Colonic mucosa (tissue), 4 donors: ENCODE results near the gene ANKRD12. TPM values are rescaled to one million over a fixed set of nuclear protein-coding genes. Genes with fewer than 3 reads are reported as not detected.

Source experiments
- DNase-seq: peaks from one replicate; pipeline ENCODE4 v3.0.0-alpha.2; 2020
- H3K27ac ChIP-seq: fragments of 200-600 bp; one replicate; pipeline ENCODE4 v1.8.0; 2021
- H3K27me3 ChIP-seq: fragments of 200-600 bp; one replicate; pipeline ENCODE4 v1.8.0; 2021
- H3K36me3 ChIP-seq: fragments of 200-600 bp; one replicate; pipeline ENCODE4 v1.8.0; 2021
- H3K4me1 ChIP-seq: fragments of 200-600 bp; one replicate; pipeline ENCODE4 v1.8.0; 2021; ENCODE audit warnings: mild to moderate bottlenecking
- H3K4me3 ChIP-seq: fragments of 200-600 bp; one replicate; pipeline ENCODE4 v1.8.0; 2021
- H3K9ac ChIP-seq, 2 donors: one replicate each; pipeline ENCODE4 v1.7.0; 2013; ENCODE audit warnings: control low read depth in 2 of 2, low read depth in 2 of 2, low read length in 2 of 2
- H3K9me3 ChIP-seq: fragments of 200-600 bp; one replicate; pipeline ENCODE4 v1.8.0; 2021
- intact Hi-C: fragments of 100-400 bp; cut with DNase I; formaldehyde crosslinking; loops from one replicate; pipeline ENCODE4 v1.14.1; 2022
- total RNA-seq, 2 donors: library from RNA; stranded (reverse); fragmentation: NEBNext Ultra II Directional in 1 of 2; extraction: Animal tissue kit (Norgen Biotek cat#: 25700) in 1 of 2; gene quantifications; one replicate each; pipeline ENCODE4 v1.2.1, GENCODE V29; 2021
- TF ChIP-seq, protein P1 (sequence below): fragments of 200-600 bp; IDR thresholded peaks from one replicate; pipeline ENCODE4 v1.8.0; 2022; ENCODE audit warnings: antibody characterized with exemption, mild to moderate bottlenecking
- donor health status: healthy.
- donor health status: DM: no; HTN: no; CAD: no.
- donor health status: DM: no; HTN: no; CAD: no.

ANKRD12 gene
- total RNA-seq, 2 donors from 2014 or later: 27.9 to 55.7 TPM

DNA sequence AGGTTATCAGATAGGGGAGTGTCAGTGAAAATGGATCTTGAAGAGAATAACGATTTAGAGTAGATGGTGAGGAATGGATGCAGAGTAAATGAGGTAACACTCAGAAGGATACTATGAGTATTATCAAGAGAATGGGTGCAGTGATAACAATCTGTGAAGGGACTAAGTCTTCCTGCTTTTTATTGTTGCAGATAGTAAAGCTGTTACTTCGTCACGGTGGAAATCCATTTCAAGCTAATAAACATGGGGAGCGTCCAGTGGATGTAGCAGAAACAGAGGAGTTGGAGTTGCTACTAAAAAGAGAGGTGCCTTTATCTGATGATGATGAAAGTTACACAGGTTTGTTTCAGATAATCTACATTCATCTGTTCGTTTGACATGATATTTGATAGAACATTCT, 85.1 kb downstream of the ANKRD12 start:
- intact Hi-C loops: no loop called here
- H3K9me3 ChIP-seq: no peaks in the 10 kb centered on the region
- no peak overlapping the region for H3K9ac ChIP-seq
- H3K27me3 ChIP-seq: no peaks in the 10 kb centered on the region
- no peak overlapping the region for H3K27ac ChIP-seq
- H3K4me3 ChIP-seq: no peak overlapping the region
- H3K4me1 ChIP-seq: no peaks in the 10 kb centered on the region
- DNase-seq: no peak
- TF ChIP-seq, protein P1, sequence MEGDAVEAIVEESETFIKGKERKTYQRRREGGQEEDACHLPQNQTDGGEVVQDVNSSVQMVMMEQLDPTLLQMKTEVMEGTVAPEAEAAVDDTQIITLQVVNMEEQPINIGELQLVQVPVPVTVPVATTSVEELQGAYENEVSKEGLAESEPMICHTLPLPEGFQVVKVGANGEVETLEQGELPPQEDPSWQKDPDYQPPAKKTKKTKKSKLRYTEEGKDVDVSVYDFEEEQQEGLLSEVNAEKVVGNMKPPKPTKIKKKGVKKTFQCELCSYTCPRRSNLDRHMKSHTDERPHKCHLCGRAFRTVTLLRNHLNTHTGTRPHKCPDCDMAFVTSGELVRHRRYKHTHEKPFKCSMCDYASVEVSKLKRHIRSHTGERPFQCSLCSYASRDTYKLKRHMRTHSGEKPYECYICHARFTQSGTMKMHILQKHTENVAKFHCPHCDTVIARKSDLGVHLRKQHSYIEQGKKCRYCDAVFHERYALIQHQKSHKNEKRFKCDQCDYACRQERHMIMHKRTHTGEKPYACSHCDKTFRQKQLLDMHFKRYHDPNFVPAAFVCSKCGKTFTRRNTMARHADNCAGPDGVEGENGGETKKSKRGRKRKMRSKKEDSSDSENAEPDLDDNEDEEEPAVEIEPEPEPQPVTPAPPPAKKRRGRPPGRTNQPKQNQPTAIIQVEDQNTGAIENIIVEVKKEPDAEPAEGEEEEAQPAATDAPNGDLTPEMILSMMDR: no peak
- H3K36me3 ChIP-seq: no peaks in the 10 kb centered on the region

DNA sequence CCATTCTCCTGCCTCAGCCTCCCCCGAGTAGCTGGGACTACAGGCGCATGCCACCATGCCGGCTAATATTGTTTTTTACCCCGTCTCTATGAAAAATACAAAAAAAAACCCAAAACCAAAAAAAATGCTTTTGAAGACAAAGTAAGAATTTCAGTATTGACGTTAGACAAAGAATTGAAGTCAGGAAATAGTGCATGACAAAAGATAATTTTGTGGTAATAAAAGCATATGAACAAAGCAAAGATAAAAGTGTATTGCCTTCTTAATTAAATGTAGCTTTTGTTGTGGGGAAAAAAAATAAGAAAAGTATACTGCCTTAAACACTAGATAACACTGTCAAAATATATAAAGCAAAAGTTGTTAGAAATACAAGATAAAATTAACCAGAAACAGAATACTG, 86.8 kb downstream of the ANKRD12 start:
- Histone ChIP-seq H3K4me1 (no peaks in the 10 kb centered on the region), H3K27ac (no peak overlapping the region), H3K36me3 (no peaks in the 10 kb centered on the region), H3K27me3 (no peaks in the 10 kb centered on the region), H3K4me3 (no peak overlapping the region), H3K9ac (no peak overlapping the region), H3K9me3 (no peaks in the 10 kb centered on the region)
- TF ChIP-seq, protein P1: no peak
- intact Hi-C loops: no loop called here
- no peak for DNase-seq

DNA sequence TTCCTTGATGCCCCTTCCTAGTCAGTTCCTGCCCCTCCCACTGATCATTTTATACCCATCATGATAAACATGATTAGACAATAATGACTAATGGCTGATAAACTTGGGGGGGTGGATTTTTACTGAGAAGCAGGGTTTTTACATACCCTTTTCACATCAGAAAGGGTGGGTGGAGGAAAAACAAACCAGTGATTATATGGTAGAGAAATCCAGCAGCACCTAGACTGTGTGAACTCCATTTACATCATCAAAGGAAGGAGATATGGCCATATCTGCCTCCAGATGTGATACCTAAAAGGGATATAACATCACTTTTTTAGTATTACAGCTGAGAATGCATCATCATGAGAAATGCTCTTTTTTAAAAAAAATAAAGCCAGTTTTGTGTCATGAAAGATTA, 89.9 kb downstream of the ANKRD12 start:
- Histone ChIP-seq H3K9me3 (no peaks in the 10 kb centered on the region), H3K36me3 (no peaks in the 10 kb centered on the region), H3K9ac (no peak overlapping the region), H3K27ac (no peak overlapping the region), H3K4me1 (no peaks in the 10 kb centered on the region), H3K4me3 (no peak overlapping the region), H3K27me3 (no peaks in the 10 kb centered on the region)
- TF ChIP-seq, protein P1: no peak
- intact Hi-C loops: no loop called here
- no peak for DNase-seq

DNA sequence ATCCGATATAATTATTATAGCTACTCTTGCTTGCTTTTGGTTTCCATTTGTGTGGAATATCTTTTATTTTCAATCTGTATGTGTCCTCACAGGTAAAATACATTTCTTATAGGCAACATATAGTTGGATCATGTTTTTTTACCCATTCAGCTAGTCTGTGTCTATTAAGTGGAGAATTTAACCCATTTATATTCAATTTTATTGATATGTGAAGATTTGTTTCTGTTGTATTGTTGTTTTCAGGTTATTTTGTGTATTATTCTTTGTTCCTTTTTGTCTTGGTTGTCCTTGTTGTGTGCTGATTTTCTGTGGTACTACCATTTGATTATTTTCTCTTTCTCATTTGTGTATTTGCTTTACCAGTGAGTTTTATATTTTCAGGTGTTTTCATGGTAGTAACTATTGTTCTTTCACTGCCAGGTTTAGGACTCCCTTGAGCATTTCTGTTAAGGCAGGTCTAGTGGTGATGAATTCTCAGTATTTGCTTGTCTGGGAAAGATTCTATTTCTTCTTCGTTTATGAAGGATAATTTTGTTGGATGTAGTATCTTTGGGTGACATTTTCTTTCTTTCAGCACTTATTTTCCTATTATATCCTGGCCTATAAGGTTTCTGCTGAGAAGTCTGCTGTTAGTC, 95.4 kb downstream of the ANKRD12 start:
- Histone ChIP-seq H3K27me3 (no peaks in the 10 kb centered on the region), H3K9me3 (no peaks in the 10 kb centered on the region), H3K27ac (no peak overlapping the region), H3K4me1 (no peaks in the 10 kb centered on the region), H3K36me3 (no peaks in the 10 kb centered on the region), H3K4me3 (no peak overlapping the region), H3K9ac (no peak overlapping the region)
- intact Hi-C loops: no loop called here
- TF ChIP-seq, protein P1: no peak
- no peak for DNase-seq

DNA sequence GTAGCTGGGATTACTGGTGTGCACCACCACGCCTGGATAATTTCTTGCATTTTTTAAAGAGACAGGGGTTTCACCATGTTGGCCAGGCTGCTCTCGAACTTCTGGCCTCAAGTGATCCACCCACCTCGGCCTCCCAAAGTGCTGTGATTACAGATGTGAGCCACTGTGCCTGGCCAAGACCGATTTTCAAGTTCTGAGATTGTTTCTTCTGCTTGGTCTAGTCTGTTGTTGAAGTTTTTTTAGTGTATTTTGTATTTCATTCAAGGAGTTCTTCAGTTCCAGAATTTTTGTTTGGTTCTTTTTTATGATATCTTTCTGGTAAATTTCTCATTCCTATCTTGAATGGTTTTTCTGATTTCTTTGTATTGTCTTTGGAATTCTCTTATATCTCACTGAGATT, 96.4 kb downstream of the ANKRD12 start:
- TF ChIP-seq, protein P1: no peak

More for the DNA sequence above, 96.4 kb downstream of the ANKRD12 start:
- H3K27me3 ChIP-seq: no peaks in the 10 kb centered on the region
- no peak overlapping the region for H3K9ac ChIP-seq
- DNase-seq: no peak
- H3K36me3 ChIP-seq: no peaks in the 10 kb centered on the region
- no peak overlapping the region for H3K27ac ChIP-seq
- no peaks in the 10 kb centered on the region for H3K9me3 ChIP-seq
- no peaks in the 10 kb centered on the region for H3K4me1 ChIP-seq
- intact Hi-C loops: no loop called here
- H3K4me3 ChIP-seq: no peak overlapping the region
